HFFc6 (cell line): ENCODE results near the gene NSFL1C. TPM values are rescaled to one million over a fixed set of nuclear protein-coding genes. Genes with fewer than 3 reads are reported as not detected.

Experiments used
- DNase-seq: peaks from one replicate; pipeline ENCODE4 v3.0.0-alpha.2; 2018
- H3K27ac Mint-ChIP-seq: 2 replicates; pipeline ENCODE4 v1.8.0; 2020; ENCODE audit warnings: mild to moderate bottlenecking, mixed read lengths
- H3K27me3 Mint-ChIP-seq: 2 replicates; pipeline ENCODE4 v1.8.0; 2021; ENCODE audit warnings: mild to moderate bottlenecking, moderate library complexity, mixed read lengths; ENCODE audit not compliant: insufficient read depth
- H3K36me3 Mint-ChIP-seq: 2 replicates; pipeline ENCODE4 v1.8.0; 2021; ENCODE audit warnings: low read depth, mixed read lengths
- H3K4me1 Mint-ChIP-seq: 2 replicates; pipeline ENCODE4 v1.8.0; 2020; ENCODE audit warnings: low read depth, mixed read lengths
- H3K4me3 Mint-ChIP-seq: 2 replicates; pipeline ENCODE4 v1.8.0; 2020; ENCODE audit warnings: mild to moderate bottlenecking, moderate library complexity, mixed read lengths
- H3K9me3 Mint-ChIP-seq: 2 replicates; pipeline ENCODE4 v1.8.0; 2020; ENCODE audit warnings: mild to moderate bottlenecking, mixed read lengths
- total RNA-seq, 6 experiments: library from RNA; stranded (reverse); fragmentation: NEBNext Ultra II Directional; extraction: Animal tissue kit (Norgen Biotek cat#: 25700); gene quantifications; 2 replicates in 1 of 6; 3 replicates in 5 of 6; pipeline ENCODE4 v1.2.3, GENCODE V29; 2021
- TF ChIP-seq, protein P1 (sequence below): fragments of 200-600 bp; sonication (generic); IDR thresholded peaks from 2 replicates; pipeline ENCODE4 v1.5.0; 2021; ENCODE audit warnings: antibody characterized with exemption, mild to moderate bottlenecking

The NSFL1C gene
- total RNA-seq, 6 experiments from 2014 or later: 85.4 to 125 (median 103) TPM

DNA sequence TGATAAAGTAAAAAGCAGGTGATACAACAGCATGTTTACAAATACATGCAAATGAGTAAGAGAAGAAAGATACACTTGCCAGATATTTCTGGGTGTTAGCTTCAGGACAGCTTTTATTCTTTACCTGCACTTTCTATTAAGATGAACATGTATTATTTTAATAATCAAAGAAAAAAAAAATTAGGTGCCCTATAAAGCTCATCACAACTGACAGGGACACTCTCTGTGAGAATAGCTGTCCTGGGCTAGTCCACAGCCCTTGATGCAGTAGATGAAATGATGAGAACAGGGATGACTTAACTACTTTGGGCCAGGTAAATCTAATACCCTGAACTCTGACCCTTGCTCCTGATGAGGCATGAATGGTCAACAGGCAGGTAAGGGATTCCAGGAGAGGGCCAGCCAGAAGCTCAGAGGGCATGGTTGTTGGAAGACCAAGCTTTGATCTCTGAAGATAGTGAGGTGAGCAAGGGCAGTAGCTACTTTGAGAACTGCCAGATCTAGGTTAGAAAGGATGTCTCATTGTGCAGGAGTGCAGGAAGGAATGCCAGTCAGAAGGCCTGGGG lies 15.6 kb downstream of the NSFL1C start:
- H3K27ac Mint-ChIP-seq: no peak overlapping the region
- TF ChIP-seq, protein P1, sequence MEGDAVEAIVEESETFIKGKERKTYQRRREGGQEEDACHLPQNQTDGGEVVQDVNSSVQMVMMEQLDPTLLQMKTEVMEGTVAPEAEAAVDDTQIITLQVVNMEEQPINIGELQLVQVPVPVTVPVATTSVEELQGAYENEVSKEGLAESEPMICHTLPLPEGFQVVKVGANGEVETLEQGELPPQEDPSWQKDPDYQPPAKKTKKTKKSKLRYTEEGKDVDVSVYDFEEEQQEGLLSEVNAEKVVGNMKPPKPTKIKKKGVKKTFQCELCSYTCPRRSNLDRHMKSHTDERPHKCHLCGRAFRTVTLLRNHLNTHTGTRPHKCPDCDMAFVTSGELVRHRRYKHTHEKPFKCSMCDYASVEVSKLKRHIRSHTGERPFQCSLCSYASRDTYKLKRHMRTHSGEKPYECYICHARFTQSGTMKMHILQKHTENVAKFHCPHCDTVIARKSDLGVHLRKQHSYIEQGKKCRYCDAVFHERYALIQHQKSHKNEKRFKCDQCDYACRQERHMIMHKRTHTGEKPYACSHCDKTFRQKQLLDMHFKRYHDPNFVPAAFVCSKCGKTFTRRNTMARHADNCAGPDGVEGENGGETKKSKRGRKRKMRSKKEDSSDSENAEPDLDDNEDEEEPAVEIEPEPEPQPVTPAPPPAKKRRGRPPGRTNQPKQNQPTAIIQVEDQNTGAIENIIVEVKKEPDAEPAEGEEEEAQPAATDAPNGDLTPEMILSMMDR: no peak
- DNase-seq: no peak
- H3K4me1 Mint-ChIP-seq: peaks cover 3% of the 10 kb centered on the region
- H3K4me3 Mint-ChIP-seq: no peak overlapping the region
- H3K36me3 Mint-ChIP-seq: peaks cover 40% of the 10 kb centered on the region
- H3K27me3 Mint-ChIP-seq: no peaks in the 10 kb centered on the region
- peaks cover 3% of the 10 kb centered on the region; the same call in 1 of the 2 replicates for H3K9me3 Mint-ChIP-seq

DNA sequence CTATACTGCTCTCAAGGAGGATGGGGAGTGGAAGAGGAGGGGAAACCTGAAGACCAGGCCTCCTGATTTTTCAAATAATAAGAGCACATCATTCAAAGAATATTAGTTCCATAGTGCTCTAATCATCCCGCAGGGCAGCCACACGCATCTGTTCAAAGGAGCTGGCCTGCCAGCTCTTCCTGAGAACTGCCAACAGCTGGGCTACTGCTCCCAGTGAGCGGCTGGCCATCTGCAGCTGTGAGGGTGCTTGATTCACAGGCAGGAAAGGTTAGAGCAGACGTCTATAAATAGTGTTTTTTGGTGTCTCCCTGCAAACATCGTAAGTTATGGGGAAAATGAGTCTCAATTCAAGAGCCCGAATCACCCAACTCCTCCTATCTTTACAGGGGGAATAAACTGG lies 17.3 kb downstream of the NSFL1C start:
- Mint-ChIP-seq H3K36me3 (peaks cover 32% of the 10 kb centered on the region), H3K9me3 (peaks cover 3% of the 10 kb centered on the region; the same call in 1 of the 2 replicates), H3K4me3 (no peak overlapping the region), H3K27me3 (no peaks in the 10 kb centered on the region), H3K27ac (no peak overlapping the region), H3K4me1 (no peaks in the 10 kb centered on the region)
- DNase-seq: no peak
- TF ChIP-seq, protein P1: no peak

DNA sequence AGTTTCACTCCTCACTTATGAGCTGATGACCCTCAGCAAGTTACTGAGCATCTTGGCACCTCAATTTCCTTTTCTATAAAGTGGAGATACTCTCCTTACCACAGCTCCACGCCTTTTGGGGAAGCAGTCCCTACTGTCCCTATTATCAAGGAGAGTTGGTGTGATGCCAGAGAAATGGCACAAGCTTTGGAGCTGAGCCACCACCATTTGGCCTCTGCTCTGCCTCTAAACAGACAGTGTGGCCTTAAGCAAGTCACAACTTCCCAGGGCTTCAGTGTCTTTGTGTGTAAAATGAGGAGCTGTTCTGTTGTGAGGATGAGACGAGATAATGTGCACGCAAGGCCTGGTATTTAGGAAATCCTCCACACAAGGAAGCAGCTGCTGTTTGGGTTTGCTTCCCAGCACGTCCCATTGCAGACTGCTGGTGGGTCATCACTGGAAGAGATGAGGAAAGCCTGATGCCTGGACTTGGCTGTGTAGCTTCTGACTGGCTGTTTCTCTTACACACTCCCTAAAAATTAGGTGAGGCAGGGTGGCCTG lies 18.5 kb downstream of the NSFL1C start:
- TF ChIP-seq, protein P1: no peak
- no peak overlapping the region for H3K4me3 Mint-ChIP-seq
- no peak overlapping the region for H3K27ac Mint-ChIP-seq
- H3K36me3 Mint-ChIP-seq: peaks cover 35% of the 10 kb centered on the region
- no peak for DNase-seq
- H3K27me3 Mint-ChIP-seq: no peaks in the 10 kb centered on the region
- H3K4me1 Mint-ChIP-seq: no peaks in the 10 kb centered on the region
- H3K9me3 Mint-ChIP-seq: peaks cover 3% of the 10 kb centered on the region; the same call in 1 of the 2 replicates

DNA sequence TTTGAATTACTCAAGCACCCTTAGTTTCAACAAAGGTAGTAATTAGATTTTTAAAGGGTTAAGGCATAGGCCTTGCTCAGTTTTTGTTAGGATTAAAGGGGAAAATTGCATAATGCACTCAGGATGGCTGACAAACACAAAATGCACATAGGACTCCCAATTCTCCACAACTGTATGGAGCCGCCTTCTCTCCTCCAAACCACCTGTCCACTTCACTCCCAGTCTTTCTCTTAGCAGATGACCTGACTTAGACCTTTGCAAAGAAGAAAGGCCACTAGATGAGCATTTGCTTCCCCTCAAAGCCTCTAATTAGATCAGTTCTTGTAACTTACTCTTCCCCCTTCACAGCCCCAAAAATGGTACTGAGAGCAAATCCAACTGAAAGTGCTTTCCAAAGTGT lies 20.1 kb downstream of the NSFL1C start:
- no peak for DNase-seq
- Mint-ChIP-seq H3K9me3 (peaks cover 3% of the 10 kb centered on the region; the same call in 1 of the 2 replicates), H3K4me3 (no peak overlapping the region), H3K36me3 (peaks cover 35% of the 10 kb centered on the region), H3K4me1 (no peaks in the 10 kb centered on the region), H3K27ac (no peak overlapping the region), H3K27me3 (no peaks in the 10 kb centered on the region)
- TF ChIP-seq, protein P1: no peak

DNA sequence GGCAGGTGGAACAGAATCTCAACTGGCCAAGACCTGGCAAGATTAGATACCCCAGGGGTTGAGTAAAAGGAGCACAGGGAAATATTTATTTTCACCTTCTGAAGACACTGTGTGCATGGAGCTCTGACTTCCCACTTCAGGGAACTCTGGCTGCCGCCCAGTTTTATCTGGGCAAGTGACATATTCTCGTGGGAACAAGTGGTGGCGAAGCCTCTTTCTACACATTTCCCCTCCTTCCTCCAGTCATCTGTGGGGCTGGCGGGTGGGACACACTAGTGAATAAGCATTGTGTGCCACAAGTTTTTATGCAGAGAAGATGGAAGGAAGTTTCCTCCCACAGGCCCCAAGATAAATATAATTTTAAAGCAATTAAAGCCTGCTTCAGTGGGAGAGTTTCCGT lies 23.6 kb downstream of the NSFL1C start:
- H3K9me3 Mint-ChIP-seq: no peaks in the 10 kb centered on the region

More for the DNA sequence above, 23.6 kb downstream of the NSFL1C start:
- H3K4me3 Mint-ChIP-seq: no peak overlapping the region
- no peak for DNase-seq
- H3K27me3 Mint-ChIP-seq: peaks cover 2% of the 10 kb centered on the region; the same call in 1 of the 2 replicates
- H3K4me1 Mint-ChIP-seq: no peaks in the 10 kb centered on the region
- TF ChIP-seq, protein P1: no peak
- H3K36me3 Mint-ChIP-seq: peaks cover 25% of the 10 kb centered on the region
- H3K27ac Mint-ChIP-seq: no peak overlapping the region
